DMS 273 (cell line): Measurements from ENCODE around the gene TMPRSS15.

ENCODE experiments used
- DNase-seq: peaks from one replicate; lab custom pipeline; 2025; ENCODE audit not compliant: unreplicated experiment; lab: John Stamatoyannopoulos, UW

Gene TMPRSS15

DNA sequence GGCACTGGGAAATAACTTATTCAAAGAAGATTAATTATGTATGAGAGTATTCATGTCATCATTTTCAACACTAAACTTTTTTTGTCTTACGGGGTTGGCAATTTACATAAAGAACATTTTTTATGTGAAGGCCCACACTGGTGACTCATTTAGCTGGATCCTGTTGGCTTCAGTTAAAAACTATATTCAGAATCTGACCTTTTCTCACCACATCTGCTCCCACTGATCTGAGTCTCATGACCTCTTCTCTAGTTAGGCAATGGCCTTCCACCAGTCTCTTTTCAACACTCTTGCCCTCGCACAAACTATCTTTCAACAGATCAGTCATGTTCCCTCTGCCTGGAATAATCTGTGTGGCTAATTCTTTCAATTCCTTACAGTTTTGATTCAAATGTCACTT is 53.4 kb downstream of the TMPRSS15 start:
- DNase-seq, result no peak

DNA sequence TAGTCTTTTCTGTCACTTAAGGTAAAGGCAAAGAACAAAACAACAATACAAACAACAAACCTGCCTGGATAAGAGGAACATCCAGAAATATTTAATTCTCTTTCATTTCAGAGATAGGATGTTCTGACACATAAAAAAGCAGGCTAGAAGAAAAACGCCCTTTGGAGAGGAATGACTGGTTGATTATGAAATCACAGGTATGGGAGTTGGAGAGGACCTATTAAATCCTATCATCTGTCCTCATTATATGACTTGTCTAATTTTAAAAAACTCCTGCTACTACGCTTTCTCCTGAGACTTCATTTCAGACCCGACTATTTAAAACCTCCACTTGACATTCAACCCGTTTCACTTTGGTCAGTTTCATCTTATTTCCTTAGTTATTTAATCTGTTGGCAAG is 54.1 kb downstream of the TMPRSS15 start:
- no peak for DNase-seq

- no peak for DNase-seq
Observed at GRCh38 chr21:18340387-18340942, 63.1 kb downstream of the TMPRSS15 start.

DNA sequence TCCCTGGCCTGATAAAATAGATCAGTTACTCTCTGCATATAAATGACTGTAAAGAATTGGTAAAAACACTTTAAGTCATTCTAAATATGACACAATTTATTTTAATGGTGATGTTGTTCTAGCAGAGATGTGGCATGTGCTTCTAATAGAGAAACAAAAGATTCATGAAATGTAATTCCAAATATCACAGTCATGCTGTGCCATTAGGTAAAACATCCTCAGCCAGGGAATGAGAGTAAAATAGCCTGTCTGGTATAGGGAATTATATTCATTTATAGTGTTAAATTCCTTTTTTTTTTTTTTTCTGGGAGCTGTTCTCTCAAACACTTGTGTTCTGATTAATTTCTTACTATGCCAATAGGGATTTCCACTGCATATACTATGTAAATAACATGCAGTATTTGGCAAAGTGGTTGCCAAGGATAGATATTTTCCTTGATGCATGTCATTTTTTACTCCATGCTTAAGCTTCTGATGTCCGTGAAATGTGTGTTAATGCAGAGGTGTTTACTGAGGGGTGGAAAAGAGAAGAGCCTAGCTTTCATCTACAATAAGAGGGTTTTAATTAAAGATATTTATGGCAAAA is 67.8 kb downstream of the TMPRSS15 start:
- no peak for DNase-seq

DNA sequence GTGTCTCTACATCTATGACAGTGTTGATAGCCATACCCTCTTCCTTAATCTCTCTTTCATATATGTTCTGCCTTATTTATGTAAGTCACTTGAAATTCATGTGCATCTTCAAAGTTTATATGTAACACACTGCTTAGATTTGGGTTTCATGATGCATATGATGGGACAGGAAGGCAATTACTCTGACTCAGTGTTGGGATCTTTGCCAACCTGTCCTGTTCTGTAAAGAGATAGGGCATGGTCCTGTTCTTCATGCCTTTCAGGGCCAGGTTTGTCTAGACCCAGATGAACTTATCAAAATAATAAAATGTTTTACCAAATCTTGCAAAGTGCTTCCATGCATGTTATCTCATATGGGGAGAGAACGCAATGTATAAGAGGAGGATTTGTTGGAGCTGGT is 69.5 kb downstream of the TMPRSS15 start:
- DNase-seq, result peak; percentile 3

DNA sequence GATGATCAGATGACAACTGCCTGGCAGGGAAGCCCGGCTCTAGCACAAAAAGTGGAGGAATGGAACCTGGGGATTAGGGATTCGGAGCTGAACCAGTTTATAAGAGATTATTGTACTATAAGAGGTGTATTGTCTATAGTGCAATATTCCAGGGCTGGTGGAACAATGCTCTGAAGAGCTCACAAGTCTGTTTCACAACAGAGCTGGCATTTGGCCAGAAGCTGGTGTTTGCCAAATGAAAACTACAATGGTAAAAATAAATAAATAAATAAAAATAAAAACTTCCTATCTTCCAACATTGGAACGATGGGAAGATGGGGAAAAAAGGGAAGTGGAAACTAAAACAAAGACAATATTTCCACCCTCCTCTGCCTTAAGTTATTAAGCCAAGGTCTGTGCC is 85.4 kb downstream of the TMPRSS15 start:
- no peak for DNase-seq

DNA sequence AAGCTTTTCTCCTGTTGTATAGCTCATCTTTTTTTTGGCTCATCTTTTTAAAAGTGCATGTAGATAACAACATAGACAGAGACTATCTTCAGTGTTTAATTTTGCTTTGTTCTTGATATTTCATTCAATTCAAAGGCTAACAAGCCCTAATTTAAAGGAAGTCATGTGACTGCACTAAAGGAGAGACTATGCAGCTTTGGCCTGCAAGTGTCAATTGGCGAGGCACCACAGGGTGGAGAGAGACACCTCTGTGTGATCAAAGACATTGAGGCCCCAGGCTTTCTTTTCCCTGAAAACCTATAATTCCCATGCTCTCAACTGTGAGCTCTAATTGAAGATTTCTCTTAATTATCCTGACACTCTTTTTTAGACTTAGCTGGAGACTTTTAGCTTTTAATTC is 105.4 kb downstream of the TMPRSS15 start:
- DNase-seq, result no peak

GRCh38 chr21:18294100-18294499 is 109.5 kb downstream of the TMPRSS15 start:
- no peak for DNase-seq

DNA sequence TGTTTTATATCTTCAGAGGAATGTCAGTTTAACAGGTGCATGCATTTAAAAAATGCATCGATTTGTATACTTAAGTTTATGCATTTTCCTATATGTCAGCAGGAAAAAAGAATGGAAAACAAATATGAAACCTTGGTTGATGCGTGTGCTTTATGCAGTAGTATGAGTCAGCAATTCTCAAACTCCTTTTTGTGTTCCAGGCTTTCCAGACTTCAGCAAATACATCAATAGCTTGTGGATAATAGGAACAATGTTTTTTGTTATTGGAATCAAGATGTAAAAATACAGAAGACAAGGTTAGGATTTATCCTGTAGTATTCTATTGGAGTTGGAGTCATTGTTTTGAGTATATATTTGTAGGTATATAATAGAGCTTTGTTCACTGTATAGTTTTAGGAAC is 113.7 kb downstream of the TMPRSS15 start:
- DNase-seq, result no peak

GRCh38 chr21:18285379-18285778 is 118.2 kb downstream of the TMPRSS15 start:
- no peak for DNase-seq

GRCh38 chr21:18275781-18276180 is 127.8 kb downstream of the TMPRSS15 start:
- no peak for DNase-seq

- no peak for DNase-seq
Observed at GRCh38 chr21:18274370-18274769, 129.2 kb downstream of the TMPRSS15 start.

DNA sequence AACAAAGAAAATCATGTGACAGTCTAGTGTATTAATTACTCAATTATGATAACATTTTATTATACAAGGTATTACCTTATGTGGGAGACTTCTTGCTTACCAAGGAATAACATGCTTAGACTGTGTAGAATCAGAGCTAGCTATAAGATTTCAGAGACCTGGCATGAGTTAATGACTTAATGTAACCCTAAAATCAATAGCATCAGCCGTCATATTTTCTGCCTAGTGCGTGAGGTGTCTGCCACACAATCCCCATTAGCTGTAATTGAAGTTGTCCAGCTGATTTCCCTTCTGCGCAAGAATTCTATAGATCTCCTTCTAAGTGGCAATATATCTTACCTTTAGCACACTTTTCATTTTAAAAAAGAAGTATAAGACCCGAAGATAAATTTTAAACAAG is 130.2 kb downstream of the TMPRSS15 start:
- no peak for DNase-seq

GRCh38 chr21:18269856-18270255 is 133.7 kb downstream of the TMPRSS15 start:
- no peak for DNase-seq

- DNase-seq, result no peak
Observed at GRCh38 chr21:18268906-18269305, 134.7 kb downstream of the TMPRSS15 start.

DNA sequence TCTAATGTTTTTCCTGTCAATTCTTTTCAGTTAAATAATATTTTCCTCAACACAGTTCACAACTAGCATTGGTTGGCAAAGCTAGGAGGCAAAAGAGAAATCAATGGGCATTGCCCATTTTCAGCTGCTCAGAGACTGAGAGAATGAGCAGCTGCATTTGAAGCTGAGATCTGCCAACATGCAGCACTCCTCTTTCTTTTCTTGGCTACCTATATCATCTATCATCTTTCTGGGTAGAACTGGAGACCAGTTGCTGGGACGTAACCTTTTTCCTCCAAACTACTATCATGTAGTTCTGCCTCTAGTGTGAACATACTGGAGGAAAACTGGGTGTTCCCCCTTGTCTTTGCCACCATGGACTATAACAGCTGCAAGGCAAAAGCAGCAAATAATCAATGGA is 136.1 kb downstream of the TMPRSS15 start:
- no peak for DNase-seq

- DNase-seq, result no peak
Observed at GRCh38 chr21:18265944-18266343, 137.6 kb downstream of the TMPRSS15 start.

DNA sequence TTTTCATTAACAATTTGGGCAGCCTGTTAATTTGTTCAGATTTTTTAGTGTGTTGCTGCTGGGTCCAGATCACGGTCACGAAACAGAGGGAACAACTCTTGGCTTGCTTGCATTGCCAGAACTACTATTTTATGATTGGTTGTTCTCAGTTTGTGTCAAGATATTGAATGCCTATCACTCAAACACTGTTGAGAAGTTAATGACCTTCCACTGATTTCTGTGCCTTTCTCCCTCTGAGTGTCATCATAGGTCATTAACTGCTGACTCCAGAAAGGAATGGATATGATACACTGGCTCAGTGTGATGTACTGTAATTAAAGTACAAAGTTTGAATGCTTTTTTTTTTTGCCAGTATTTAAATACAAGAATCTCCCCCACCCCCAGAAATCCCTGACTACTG is 149.8 kb downstream of the TMPRSS15 start:
- no peak for DNase-seq

- DNase-seq, result no peak
Observed at GRCh38 chr21:18253221-18253620, 150.4 kb downstream of the TMPRSS15 start.

DNA sequence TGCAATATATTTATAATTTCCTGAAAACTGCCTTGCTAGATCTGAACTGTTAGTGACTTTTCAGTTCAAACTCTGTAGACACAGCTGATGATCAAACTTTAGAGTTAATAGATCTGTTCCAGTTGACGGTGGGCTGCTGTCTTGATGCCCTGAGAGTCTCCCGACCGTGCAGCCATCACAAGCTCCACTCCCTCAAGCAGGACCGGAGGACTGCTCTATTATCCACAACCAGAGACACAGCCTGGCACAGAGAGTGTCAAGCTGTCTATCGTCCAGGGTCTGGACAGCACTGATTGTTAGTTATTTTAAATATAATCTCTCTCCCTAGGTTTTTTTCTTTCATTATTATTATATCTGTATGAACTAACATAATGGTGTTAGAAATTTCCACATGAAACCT is 150.9 kb downstream of the TMPRSS15 start:
- DNase-seq, result peak; percentile 12

- peak; percentile 16 for DNase-seq
Observed at GRCh38 chr21:18252256-18252655, 151.3 kb downstream of the TMPRSS15 start.

- DNase-seq, result no peak
Observed at GRCh38 chr21:18251065-18251464, 152.5 kb downstream of the TMPRSS15 start.

GRCh38 chr21:18249672-18250071 is 153.9 kb downstream of the TMPRSS15 start:
- peak; percentile 86 for DNase-seq
